Pancreas (tissue), 10 donors: Measurements from ENCODE around the gene MANF. TPM values are rescaled to one million over a fixed set of nuclear protein-coding genes. Genes with fewer than 3 reads are reported as not detected.

Source experiments
- ATAC-seq, 4 donors: fragments of 200-7000 bp; cut with Tn5 transposase; one replicate each; pipeline versions ENCODE4 v1.8.0 to v1.9.1; 2020; ENCODE audit warnings: mild to moderate bottlenecking in 4 of 4, moderate library complexity in 4 of 4
- DNase-seq, 6 donors: peaks; one replicate each; pipeline ENCODE4 v3.0.0-alpha.2; 2020
- FAIRE-seq: peaks from 2 replicates; lab custom pipeline; 2012; peaks lifted over from hg19 to GRCh38; lab: Jason Lieb, UNC
- H3K27ac ChIP-seq, 4 donors: fragments of 200-600 bp; sonication (generic); 1 replicate in 3 of 4; 2 replicates in 1 of 4; pipeline versions ENCODE4 v1.5.0 to v1.8.0; 2020
- H3K27me3 ChIP-seq, 4 donors: fragments of 200-600 bp; one replicate each; pipeline ENCODE4 v1.8.0; 2021
- H3K36me3 ChIP-seq, 3 donors: fragments of 200-600 bp; sonication (generic) in 1 of 3; one replicate each; pipeline versions ENCODE4 v1.5.0 to v1.8.0; 2020 to 2021
- H3K4me1 ChIP-seq, 3 donors: fragments of 200-600 bp; one replicate each; pipeline ENCODE4 v1.8.0; 2021
- H3K4me3 ChIP-seq, 4 donors: fragments of 200-600 bp; sonication (generic) in 2 of 4; one replicate each; pipeline versions ENCODE4 v1.5.0 to v1.8.0; 2020 to 2021
- H3K9me3 ChIP-seq, 4 donors: fragments of 200-600 bp; one replicate each; pipeline ENCODE4 v1.8.0; 2021
- WGBS, 2 donors: extraction: QIAGEN DNeasy Blood & Tissue Kit; methylation state at CpG; one replicate each; pipeline ENCODE4 v1.1.7; 2013; 5-methylcytosine and 5-hydroxymethylcytosine counted together
- intact Hi-C, 3 donors: fragments of 100-400 bp; cut with DNase I; formaldehyde crosslinking; loops; one replicate each; pipeline versions ENCODE4 v1.11.1 to v1.14.2; 2022
- polyA plus RNA-seq, 2 donors: library from polyadenylated mRNA; stranded (reverse); fragments of 200-250 nt; gene quantifications; one replicate each; pipeline ENCODE4 v1.2.3, GENCODE V29; 2013
- total RNA-seq, 6 donors: library from RNA; stranded (reverse); fragmentation: NEBNext Ultra II Directional in 4 of 6; extraction: Animal tissue kit (Norgen Biotek cat#: 25700) in 4 of 6; gene quantifications; one replicate each; pipeline versions ENCODE4 v1.2.1 to v1.2.4, GENCODE V29; 2021 to 2023
- TF ChIP-seq, protein P1 (sequence below), 4 donors: fragments of 200-600 bp; sonication (generic) in 3 of 4; IDR thresholded peaks; one replicate each; pipeline versions ENCODE4 v1.5.0 to v1.8.0; 2021; ENCODE audit warnings: antibody characterized with exemption in 4 of 4
- donor health status: healthy with polysubstance abuse.
- donor health status: DM: no; HTN: no; CAD: no; lungs with moderate emphysema.
- donor health status: DM: no; HTN: no; CAD: no.
- donor health status: control.
- donor health status: control.
- donor health status: Bipolar disorder and iron deficiency.
- donor health status: DM: yes; HTN: yes; CAD: no.
- donor health status: DM: no; HTN: no; CAD: no.
- donor health status: DM: no; HTN: no; CAD: no.
- donor health status: DM: yes; HTN: yes; CAD: no.

The MANF gene
- total and polyA plus RNA-seq, 8 donors = 30.6 to 74.4 (median 51.6) TPM

- Histone ChIP-seq H3K27ac (no peak overlapping the region), H3K9me3 (no peaks in the 10 kb centered on the region), H3K27me3 (no peaks in the 10 kb centered on the region), H3K4me1 (no peaks in the 10 kb centered on the region), H3K36me3 (no peaks in the 10 kb centered on the region), H3K4me3 (no peak overlapping the region)
- FAIRE-seq (no peak), ATAC-seq (no peak), DNase-seq (no peak)
- intact Hi-C loops = no loop called here
- WGBS, 2 donors = 90 to 92% methylated on average over 4 of the region's 4 CpGs
- TF ChIP-seq, protein P1, sequence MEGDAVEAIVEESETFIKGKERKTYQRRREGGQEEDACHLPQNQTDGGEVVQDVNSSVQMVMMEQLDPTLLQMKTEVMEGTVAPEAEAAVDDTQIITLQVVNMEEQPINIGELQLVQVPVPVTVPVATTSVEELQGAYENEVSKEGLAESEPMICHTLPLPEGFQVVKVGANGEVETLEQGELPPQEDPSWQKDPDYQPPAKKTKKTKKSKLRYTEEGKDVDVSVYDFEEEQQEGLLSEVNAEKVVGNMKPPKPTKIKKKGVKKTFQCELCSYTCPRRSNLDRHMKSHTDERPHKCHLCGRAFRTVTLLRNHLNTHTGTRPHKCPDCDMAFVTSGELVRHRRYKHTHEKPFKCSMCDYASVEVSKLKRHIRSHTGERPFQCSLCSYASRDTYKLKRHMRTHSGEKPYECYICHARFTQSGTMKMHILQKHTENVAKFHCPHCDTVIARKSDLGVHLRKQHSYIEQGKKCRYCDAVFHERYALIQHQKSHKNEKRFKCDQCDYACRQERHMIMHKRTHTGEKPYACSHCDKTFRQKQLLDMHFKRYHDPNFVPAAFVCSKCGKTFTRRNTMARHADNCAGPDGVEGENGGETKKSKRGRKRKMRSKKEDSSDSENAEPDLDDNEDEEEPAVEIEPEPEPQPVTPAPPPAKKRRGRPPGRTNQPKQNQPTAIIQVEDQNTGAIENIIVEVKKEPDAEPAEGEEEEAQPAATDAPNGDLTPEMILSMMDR (IDR thresholded peaks at IDR 0.05) = no peak
Measured at GRCh38 chr3:51353131-51353530, 32.0 kb upstream of the MANF start.

DNA sequence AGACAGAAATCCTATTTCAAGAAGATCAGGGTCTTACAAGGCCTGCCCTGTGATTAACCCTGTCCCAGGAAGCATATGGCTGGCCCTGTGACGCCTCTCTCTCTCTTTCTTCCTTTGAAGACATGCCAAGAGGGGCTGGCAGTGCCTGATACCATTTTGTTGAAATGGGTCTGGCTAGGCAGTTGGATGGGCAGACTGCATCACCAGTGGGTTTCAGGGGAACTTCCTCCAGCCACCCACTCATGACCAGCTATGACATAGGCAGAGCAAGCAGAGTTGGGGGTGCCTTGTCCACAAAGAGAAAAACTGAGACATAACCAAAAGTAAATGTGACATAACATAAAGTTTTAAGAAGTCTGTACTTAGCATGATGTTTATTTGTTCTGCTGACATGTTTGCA, 31.4 kb upstream of the MANF start:
- TF ChIP-seq, protein P1 (IDR thresholded peaks at IDR 0.05) = no peak
- Histone ChIP-seq H3K27ac (no peak overlapping the region), H3K4me1 (no peaks in the 10 kb centered on the region), H3K36me3 (no peaks in the 10 kb centered on the region), H3K27me3 (no peaks in the 10 kb centered on the region), H3K9me3 (no peaks in the 10 kb centered on the region), H3K4me3 (no peak overlapping the region)
- no peak for FAIRE-seq
- intact Hi-C loops = no loop called here
- ATAC-seq = no peak
- no peak for DNase-seq
- 85 to 92% methylated on average over 1 of the region's 1 CpG for WGBS, 2 donors

DNA sequence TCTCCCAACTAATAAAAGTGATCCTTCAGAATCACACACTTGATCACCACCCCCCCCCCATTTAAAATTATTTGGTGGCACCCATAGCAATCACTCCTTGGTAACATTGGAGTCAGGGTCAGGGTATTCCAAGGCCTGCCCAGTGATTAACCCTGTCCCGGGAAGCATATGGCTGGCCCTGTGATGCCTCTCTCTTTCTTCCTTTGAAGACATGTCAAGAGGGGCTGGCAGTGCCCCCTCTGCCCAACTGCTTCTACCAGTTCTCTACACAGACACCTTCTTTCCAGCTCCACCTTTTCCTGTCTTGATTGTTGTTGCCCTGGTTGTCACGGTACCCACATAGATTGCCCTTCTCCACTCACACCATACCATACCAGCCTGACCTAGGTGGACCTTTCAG, 30.9 kb upstream of the MANF start:
- intact Hi-C loops = no loop called here
- no peaks in the 10 kb centered on the region for H3K9me3 ChIP-seq
- FAIRE-seq (no peak), ATAC-seq (no peak), DNase-seq (no peak)
- 93 to 96% methylated on average over 2 of the region's 2 CpGs for WGBS, 2 donors
- no peak overlapping the region for H3K27ac ChIP-seq
- TF ChIP-seq, protein P1 (IDR thresholded peaks at IDR 0.05) = no peak
- H3K27me3 ChIP-seq = no peaks in the 10 kb centered on the region
- H3K4me3 ChIP-seq = no peak overlapping the region
- no peaks in the 10 kb centered on the region for H3K4me1 ChIP-seq
- no peaks in the 10 kb centered on the region for H3K36me3 ChIP-seq

DNA sequence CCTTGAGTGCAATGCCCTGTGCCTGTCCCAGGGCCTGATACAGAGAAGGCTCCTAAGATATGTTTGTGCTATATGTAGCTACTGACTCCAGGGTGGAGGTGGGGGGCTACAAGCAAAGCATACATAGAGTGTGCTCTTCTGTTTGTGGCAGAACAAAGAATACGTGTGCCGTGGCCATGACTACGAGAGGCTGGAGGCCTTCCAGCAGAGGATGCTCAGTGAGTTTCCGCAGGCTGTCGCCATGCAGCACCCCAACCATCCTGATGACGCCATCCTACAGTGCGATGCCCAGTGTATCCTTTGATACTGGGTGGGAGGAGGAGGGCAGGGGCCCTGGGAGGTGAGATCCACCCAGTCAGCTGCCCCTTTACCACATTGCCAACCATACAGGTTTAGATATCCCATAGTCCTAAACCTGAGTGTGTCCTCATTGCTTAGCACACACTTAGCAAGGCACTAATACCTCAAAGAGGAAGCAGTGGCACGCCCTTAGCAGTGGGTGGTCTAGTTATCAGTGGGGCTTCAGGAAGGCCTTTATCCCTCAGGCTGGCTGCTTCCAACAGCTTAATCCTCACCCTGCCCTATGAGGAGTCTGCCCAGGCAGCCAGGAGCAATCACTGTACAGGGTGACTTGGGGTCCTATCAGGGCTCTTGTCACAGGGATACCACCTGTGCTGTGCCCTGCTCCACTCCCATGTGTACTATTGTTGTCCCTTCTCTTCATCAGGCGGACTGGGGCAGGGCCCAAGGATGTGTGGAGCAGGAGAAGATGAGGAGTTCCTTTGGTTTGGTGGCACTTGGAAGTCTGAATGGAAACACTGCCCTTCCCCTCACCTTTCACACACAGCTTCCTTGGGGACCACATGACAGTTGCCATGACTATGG, 30.1 kb upstream of the MANF start:
- intact Hi-C loops = no loop called here
- TF ChIP-seq, protein P1 (IDR thresholded peaks at IDR 0.05) = no peak
- Histone ChIP-seq H3K9me3 (no peaks in the 10 kb centered on the region), H3K4me1 (no peaks in the 10 kb centered on the region), H3K36me3 (no peaks in the 10 kb centered on the region), H3K27ac (no peak overlapping the region), H3K27me3 (no peaks in the 10 kb centered on the region), H3K4me3 (no peak overlapping the region)
- FAIRE-seq = no peak
- ATAC-seq = no peak
- no peak for DNase-seq
- WGBS, 2 donors = 86 to 91% methylated on average over 9 of the region's 9 CpGs
